ENCODE measurements around the gene LRFN2. TPM values are rescaled to one million over a fixed set of nuclear protein-coding genes. Genes with fewer than 3 reads are reported as not detected.

The LRFN2 gene
- polyA plus RNA-seq, 3 donors, result 1.1 to 1.4 (median 1.3) TPM

- DNase-seq, result no peak
These were observed 237.0 kb downstream of the LRFN2 start for GRCh38 chr6:40349901-40350746.

DNA sequence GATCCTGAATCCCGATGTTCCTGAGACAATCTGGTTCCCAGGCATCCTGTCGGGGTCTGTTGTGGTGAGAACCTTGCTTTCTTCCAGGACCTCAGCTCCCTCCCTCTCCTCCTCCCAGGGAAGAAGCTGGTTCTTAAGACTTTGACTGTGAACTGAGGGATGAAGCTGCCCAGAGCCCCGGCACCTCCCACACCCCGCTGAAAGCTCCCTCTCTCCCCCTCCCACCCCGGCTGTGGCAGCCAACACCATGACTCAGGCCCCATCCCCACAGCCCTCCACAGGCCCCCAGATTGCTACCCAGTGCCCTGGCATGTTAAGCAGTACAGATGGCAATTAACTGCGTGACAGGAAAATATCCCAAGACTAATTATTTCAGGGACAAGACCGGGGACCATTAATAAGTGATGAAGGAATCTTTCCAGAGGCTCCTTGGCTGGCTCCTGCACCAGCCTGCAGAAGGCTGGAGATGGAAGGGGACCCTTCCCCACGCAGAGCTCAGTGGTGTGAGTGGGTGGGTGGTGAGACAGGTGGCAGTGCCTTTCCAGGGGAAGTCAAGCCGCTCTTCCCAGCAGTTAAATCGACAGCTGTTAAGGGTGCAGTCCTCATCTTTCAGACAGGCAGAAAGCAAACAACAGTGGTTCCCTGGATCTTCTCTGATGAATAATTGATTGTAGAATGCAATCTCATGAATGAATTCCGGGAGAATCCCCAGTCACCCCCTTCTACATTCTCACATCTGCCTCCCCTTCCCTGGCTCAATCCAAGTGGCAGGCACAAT, 237.9 kb downstream of the LRFN2 start:
- no peak for DNase-seq

- no peak for DNase-seq
These were observed 238.6 kb downstream of the LRFN2 start for GRCh38 chr6:40348591-40348990.

DNA sequence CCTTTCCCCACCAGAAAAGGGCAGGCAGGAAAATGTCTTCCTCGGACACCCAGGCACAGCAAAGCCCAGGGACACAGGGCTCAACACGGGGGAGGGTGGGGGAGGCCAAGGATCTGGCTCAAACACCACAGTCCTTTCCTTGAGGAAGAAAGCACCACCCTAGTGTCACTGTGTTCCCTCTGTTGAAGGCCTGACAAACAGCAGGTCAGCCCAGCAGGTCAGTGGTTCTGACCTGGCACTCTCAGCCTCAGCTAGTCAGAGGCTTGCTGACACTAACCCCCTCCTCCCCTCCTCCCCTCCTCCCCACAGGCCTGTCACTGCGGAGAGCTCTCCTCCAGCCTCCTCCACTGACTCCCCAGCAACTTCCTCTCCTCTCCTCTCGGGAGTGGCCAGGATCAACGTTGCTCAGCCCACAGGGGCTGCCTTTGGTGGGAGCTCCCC, 239.6 kb downstream of the LRFN2 start:
- no peak for DNase-seq

- DNase-seq, result no peak
These were observed 240.9 kb downstream of the LRFN2 start for GRCh38 chr6:40346246-40346645.

DNA sequence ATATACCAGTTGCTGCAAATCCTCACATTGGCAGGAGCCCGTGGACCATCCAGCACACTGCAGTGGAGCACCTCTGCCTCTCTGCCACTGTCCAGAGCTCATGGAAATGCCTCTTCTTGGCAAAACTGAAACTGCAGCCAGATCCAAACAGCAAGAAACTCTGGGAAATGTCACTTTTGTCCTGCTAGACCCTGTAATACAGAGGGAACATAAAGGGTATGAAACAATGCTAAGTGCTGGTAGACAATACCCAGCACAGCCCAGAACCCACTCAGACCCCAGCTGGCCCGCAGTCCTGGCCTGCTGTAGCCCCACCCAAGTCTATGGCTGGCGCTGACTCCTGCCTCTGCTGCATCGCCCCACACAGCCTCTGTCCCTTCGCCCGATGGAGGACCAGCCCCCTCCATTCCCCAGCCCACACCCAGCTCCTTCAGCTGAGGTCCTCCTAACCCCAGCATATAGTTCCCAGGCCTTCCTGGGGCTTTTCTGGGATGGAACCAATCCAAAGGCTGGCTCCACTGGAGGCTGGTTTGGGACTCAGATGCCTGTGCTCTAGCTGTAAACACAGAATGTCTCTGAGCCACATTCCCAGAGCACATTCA, 242.5 kb downstream of the LRFN2 start:
- DNase-seq, result no peak

DNA sequence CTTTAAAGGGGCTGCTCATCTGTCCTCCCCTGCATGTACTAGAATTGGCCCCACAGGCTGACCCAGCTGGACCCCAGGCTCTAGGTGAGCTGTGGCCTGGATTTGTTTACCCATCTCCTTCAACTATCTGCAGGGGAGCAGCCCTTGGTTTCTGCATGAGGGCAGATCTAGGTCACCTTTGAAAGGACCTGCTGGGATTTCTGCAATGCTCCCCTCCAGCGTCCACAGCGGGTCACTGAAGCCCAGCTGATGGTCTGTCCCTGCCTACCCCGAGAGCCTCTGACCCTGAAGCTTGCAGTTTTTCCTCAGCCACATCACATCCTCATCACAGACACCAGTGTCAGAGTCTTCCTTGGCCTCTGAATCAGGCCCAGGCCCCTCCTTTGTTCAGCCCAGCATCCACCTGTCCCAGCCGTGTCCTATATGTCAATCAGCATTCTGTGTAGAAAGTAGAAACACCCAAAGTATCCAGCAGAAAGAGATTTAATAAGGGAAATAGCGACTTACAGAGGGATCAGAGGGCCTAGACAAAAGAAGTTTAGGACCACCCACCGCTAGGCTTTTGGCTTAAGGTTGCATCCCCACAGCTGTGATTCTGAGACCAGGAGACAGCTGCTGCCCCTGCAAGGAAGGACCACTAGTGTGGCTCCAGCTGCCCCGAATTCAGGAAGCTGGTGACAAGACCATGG, 243.1 kb downstream of the LRFN2 start:
- no peak for DNase-seq

GRCh38 chr6:40343318-40343876, 243.8 kb downstream of the LRFN2 start:
- DNase-seq, result no peak

DNA sequence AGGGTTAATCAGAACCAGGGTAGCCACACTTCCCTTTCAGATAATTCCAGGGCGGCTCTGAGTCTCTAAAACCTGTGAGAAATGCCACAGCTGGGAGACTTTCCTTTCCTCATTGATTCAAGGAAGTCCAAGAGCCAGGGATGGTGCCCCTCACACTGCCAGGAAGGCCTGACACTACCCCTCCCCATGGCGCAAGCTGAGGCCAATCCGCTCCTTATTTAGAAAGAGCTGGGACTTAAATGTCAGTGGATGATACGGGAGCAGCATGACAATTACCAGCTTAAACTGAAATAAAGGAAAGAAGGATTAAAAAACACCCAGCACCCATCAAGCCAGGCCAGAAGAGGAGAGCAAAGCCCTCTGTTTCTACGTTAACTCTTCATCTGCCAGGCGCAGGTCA, 244.4 kb downstream of the LRFN2 start:
- no peak for DNase-seq

DNA sequence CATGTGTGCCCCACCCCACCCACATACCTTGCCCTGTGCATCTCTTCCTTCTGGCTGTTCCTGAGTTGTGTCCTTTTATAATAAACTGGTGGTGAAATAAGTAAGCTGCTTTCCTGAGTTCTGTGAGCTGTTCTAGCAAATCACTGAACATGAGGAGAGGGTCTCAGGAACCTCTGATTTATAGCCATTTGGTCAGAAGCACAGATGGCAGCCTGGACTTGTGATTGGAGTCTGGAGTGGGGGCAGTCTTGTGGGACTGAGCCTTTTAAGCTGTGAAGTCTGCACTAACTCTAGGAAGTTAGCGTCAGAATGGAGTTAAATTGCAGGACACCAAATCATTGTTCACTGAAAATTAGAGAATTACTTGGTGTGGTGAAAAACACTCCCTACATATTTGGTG, 245.4 kb downstream of the LRFN2 start:
- no peak for DNase-seq
